GM18520 (cell line): ENCODE data around the gene CHCHD3.
A peak's percentile ranks its signal among the peaks of the same experiment; 100 is the strongest.
"Not testable (repeated sequence)": the region's sequence is repeated elsewhere in the genome, so short reads cannot be mapped to it uniquely, and the experiment has no call there.

Source experiments
- ATAC-seq: cut with Tn5 transposase; IDR thresholded peaks from one replicate; pipeline ENCODE4 v1.9.1; 2021; ENCODE audit not compliant: unreplicated experiment

CHCHD3 gene

DNA sequence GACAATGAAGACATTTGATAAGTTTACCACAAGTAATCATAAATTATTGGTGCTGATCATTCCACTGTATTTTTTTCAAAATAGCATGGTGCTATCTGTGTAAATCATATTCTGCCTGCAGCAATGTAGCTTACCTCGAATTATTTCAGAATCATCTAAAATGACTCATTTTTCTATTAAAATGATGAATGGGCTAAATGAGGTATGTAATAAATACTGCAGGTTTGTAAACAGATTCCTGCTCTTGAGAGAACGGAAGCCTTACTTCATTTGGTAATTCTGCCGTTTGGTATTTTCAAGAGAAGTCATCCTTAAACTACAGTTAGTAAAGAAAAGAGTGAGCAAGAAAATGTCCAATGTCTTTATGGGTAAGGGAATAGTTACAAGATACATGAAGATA lies 115.9 kb downstream of the CHCHD3 start:
- ATAC-seq: no peak

DNA sequence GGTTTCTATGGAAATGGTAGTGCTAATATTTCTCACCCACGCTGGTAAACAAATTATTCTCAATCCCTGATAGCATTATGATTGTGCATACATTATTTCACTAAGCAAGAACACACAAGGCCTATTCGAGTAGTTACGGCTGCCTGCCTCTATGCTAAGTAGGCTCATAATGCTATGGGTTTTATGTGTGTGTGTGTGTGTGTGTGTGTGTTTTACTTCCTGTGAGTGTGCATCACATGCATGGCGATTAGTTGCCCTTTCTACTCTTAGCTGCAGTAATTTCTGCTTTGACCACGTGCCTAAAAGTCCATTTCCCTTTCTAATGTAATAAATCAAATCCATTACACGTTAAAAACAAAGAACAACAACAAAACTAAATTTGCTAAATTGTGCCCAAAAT lies 117.0 kb downstream of the CHCHD3 start:
- ATAC-seq: no peak

DNA sequence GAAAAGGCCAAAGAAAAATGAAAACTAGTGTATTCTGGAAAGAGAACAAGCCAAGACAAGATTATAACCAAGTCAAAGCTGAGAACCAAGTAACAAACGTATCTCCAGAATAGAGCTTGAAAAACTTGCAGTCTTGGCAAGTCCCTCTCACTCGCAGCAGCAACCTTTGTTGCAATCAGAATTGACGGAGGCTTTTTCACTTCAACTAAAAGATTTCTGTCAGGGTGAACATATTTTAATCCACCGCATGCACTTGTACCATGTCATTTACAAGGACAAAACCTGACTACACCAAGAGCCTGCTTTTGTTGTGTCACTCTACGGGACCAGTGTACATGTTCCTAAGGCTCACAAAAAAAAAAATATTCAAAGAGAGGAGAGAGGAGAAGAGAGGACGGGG lies 122.0 kb downstream of the CHCHD3 start:
- ATAC-seq: no peak

DNA sequence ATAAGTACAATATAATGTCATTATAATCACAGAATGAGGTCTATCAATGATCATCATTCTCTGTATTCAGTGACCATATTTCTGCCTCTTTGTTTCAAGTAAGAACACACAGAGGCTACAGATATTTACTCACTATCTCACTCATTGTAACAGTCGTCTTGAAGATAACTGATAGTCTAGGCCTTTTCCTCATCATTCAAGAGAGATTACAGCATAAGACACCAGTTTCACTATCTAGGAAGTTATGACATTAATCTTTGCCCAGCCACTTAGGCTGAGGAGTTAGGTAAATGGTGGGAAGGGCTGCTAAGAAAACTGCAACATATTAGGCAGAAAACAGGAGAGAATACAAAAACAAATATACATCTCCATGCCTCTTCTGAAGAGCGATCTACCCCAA lies 125.3 kb downstream of the CHCHD3 start:
- ATAC-seq: no peak

DNA sequence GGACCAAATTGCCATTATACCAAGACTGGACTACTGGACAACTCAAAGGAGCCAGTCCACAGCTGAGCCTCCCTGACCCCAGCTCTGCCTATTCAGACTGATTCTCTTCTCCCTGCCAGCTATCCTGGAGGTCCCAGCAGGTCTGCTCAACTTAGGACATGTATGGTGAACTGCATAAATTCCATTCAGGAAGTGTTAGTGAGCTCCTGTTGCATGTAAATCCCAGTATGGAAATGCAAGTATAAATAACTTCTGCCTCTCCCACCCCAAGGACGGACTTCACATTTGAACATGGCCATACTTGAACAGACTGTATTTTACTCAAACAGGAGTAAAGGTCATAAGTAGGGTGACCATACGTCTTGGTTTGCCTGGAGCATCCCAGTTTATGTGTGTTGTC lies 128.4 kb downstream of the CHCHD3 start:
- no peak for ATAC-seq

DNA sequence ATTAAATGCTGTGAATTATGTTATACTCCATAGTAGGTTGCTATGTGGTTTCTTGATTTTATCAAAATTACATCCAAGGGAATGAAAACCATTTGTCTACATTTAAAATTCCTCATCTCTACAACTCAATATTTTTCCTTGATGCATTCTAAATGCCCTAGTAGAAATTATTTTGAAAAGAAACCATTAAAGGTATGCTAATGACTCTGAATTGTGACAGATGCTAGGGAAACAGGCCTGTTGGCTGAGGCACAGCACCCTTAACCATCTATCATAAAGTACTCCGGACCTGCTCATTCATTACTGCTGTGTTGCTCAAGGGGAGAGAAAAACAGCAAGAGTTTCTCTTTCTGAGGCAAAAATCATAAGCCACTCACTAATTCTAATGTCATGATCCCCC lies 131.2 kb downstream of the CHCHD3 start:
- no peak for ATAC-seq

DNA sequence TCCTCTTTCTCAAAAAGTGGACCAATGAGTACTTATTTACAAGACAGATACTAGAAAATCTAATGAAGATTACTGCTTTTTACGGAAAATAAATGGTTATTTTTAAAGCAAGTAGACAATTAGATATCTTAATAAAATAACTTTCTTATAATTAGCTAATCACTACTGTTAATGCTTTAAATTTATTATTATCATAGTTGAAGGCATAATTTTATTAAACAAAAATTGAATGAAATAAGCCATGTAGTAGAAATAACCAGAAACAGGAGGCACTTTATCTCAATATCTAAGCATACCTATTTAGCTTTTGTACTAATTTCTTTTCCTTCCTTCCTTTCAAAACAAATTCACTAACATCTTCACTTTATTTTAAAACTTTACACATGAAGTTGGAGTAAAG lies 134.9 kb downstream of the CHCHD3 start:
- ATAC-seq: no peak

DNA sequence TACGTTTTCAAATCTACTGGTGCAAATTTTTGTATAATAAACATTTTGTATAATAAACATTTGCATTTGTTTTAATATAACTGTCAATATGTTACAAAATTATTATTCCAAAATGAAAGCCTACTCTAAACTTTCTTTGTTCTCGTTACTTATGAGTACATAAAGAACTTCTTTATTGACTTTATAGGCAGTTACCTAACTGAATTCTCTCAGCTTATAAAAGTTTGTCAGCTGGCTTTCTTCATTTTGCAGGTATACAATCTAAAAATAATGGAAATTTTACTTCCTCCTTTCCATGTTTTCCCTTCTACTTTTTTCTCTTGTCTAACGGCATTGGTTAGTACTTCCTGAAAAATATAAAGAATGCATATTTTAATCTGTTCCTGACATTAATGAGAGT lies 137.1 kb downstream of the CHCHD3 start:
- ATAC-seq: no peak

DNA sequence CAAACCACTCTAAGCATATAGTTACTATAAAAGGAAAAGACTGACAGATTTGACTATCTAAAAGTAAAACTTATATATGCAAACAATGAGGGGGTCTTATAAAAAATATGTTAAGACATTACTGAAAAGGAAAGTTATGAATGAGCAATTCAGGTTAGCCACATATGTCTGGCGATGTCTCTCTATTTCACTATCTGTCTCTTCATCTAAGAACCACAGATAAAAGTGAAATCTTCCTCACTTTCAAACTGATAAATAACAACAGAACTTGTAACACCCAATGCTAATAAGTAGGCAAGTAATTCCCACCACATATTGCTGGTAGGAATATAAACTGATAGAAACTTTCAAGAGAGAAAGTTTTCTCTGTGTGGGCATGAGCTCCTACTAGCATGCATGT lies 138.2 kb downstream of the CHCHD3 start:
- no peak for ATAC-seq

DNA sequence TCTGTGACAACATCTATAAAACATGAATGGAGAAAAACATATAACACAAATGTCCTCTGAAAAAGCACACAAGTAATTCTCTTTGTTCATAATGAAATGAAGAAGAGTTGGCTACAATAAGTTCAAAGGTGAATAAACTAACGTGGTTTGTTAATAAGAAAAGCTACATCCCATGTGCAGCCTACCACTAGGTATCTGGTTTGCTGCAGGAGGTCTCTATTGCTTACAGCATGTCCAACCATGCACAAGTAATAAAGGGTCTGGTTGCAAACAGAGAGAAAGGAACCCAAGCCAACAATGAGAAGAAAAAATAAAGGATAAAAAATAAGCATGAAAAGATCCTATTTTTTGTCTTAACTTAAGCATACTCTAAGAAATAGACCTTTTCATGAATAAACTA lies 139.2 kb downstream of the CHCHD3 start:
- no peak for ATAC-seq

DNA sequence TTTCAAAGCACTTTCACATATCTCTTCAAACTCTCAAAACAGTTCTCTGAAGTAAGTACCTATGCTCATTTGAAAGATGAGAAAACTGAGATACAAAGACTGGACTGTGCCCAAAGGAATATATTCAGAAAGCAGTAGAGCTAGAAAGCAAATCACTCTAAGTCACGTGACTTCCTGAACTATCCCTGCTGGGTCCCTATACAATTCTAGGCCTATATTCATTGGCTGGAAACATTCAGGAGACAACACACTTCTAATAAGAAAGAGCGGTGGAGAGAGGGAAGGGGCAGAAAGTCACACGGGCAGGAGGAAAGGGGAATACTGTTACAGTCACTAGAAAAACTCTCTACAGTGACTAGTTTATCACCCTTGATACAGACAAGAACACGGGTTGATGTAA lies 140.0 kb downstream of the CHCHD3 start:
- ATAC-seq: no peak

DNA sequence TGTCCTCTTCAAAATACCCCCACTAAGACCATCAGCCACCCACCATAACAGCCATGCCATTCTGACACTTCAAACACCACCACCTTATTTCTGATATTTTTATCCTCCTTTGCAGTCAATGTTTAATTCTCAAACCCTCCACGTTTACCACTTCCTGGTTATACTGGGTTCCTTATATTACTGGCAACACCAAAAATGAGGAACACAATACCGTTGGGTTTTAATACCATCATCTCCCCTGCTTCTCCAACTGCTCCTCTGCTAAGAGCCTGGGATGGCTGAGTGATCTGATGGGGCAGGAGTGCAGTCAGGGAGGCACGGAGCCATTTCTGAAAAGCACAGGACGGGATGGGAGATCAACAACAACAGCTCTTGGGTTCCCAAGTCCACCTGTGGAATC lies 140.5 kb downstream of the CHCHD3 start:
- ATAC-seq: no peak

DNA sequence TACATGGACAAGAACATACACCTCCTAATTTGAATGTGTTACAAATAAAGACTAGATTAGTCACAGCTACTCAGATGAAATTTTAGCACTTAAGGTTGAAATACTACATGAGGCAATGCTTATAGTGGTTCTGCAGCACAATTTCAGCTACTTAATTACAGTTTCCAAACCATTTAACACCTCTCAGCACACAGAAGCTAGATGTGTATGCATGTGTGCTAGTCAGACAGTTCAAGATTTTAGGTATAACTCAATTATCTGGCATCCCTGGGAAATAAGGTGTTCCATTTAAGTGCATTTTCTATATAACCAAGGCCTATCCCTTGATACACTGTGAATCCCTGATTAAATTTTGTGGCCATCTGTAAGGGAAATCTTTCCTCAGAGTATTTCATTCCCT lies 141.8 kb downstream of the CHCHD3 start:
- ATAC-seq: no peak

DNA sequence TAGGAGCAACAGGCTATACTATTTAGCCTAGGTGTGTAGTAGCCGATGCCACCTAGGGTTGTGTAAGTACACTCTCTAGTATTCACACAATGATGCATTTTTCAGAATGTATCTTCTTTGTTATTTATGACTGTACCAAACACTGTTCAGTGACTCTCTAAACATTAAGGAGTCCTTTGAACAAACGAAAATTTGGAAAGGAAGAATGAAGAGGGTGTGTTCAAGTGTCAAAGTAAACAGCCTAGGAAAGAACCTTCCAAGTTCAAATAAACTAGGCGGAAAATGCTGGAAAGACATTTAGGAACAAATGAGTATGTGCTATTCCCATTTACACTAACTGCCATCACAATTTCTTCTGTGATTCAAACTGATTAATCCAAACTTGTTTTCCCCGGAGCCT lies 142.4 kb downstream of the CHCHD3 start:
- ATAC-seq: no peak

DNA sequence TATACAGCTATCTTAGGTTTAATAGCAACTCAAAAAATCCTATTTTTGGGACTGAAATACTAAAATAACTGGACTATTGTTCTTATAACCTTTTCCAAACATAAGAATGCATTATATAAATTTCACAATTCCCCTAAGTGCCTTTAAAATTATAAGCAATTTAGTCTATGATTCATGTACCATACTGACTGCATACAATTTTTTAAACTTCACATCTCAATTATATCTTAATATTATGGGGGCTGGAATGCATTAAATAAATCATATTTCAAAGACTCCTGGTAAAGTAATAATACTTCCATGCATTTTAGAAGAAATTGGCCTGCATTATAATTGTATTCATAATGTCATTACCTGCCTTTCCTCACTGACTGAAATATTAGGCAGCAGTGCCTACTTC lies 144.6 kb downstream of the CHCHD3 start:
- ATAC-seq: no peak

DNA sequence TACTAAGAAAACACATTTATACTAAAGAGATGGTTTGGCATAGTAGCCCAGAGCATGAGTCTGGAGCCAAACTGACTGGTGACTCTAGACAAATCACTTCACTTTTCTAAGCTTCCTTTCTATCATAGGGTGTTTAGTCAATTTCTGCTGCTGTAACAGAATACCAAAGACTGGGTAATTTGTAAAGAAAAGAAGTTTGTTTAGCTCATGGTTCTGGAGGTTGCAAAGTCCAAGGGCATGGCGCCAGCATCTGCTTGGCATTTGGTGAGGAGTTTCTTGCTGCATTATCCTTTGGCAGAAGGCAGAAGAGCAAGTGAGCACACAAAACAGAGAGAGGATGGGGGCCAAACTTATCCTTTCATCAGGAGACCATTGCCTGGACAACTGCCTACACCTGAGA lies 146.3 kb downstream of the CHCHD3 start:
- no peak for ATAC-seq

DNA sequence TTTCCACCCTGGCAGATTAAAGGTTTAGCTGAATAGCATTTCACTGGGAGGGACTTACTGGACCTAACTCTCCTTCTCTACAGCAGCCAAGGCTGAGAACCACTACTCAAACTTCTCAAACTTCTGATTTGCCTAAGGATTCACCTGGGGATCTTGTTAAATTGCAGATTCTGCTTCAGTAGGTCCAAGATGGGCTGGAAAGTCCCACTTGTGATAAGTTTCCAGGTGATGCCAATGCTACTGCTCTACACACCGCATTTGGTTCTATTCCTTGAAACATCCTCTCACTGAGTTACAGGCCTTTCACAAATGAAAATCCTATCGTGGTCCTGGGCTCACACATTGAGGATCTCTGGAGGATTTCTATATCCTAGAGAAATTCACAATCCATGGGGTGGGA lies 147.9 kb downstream of the CHCHD3 start:
- ATAC-seq: no peak

DNA sequence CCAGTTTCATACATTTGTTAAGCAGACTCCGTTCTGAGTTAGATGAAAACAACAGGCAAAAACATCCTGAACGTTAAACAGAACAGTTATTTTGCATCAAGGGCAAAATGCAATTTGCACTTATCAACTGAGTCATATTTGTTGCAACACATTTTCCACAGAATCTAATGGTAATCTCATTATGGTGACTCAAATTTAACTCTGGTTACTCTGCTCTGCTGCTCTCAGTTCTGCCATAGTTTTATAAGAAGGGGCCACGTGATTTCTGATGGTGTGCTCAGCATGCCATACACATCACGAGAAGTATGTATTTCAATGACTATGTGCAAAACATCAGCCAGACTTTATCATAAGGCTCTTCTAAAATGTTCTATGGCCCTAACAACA lies 148.8 kb downstream of the CHCHD3 start:
- peak; percentile 50 for ATAC-seq

DNA sequence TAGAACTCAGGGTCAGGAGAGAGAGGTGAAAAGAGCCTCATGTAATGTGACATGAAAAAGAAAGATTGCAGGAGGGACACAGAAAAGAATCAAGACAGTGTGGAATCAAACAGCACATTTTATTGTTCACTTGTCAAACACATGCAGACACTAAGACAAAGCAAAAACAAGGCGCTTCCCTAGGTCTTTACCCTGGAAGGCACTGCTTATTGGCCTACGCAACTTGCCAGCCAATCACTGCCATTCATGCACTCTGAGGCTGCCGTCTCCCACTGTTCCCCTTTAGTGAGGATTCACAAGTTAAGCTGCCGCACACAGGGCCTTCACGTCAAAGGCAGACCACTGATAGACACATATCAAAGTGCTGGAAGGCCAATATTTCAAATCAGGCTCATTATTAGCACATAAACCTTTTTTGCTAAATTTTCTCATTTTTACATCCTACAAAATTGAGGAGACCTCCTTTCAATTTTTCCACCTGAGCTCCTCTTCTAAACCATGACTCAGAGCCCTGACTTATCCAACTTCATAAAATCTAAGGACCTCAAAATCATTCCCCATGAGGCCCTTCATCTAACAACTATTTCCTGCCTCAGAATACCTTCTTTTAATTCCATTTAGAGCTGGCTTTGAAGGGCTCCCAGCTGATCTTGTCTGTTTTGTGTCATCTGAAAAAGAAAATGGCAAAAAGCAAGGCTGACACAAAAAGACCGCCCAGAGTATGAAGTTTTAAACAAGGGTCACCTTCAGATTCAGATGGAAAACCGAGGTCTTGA lies 149.4 kb downstream of the CHCHD3 start:
- no peak for ATAC-seq

DNA sequence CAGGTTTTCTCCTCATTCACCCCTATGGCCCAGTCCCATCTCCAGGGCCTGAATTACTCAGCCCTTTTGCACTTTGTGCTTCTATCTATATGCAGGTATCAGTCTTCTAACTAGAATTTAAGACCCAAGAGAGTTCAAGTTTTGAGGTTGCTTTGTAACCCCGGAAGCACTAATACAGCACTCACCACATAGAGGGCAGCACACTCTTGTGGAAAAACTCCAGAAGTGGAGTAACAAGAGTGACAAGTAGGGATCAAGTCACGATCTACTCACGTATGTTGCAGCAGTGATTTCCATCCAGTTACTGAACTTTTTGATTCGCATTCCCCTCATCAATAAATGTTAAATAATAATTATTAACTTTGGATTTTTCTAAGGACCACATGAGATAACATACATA lies 151.0 kb downstream of the CHCHD3 start:
- no peak for ATAC-seq

DNA sequence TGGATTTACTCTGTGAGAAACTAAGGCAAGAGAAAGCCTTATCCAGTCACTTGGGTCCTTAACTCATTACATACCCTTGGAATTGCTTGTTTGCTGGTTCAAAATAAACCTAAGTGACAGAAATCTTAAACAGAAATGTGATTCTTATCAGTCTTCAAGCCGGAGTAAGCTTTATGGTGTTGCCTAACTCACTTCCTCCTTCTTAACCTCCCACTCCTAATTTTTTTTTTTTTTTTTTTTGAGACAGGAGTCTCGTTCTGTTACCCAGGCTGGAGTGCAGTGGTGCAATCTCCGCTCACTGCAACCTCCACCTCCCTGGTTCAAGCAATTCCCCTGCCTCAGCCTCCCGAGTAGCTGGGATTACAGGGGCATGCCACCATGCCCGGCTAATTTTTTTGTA lies 151.9 kb downstream of the CHCHD3 start:
- not testable (repeated sequence) for ATAC-seq

DNA sequence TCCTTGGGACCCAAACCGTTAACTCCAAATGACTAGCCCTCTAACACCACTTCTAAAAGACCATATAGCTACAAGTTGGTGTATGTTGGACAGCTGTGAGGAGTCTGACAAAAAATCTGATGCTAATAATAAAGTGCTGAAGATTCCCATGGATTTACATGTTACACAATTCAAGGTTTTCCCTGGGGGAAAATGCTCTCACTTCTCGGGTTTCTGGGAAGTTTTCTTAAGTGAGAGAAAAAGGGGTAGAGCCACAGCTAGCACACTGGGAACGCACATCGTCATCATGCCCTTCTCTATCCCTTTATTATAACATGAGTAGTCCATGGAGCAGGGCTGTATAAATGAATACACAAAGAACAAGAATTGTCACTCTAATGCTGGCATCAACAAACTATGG lies 162.1 kb downstream of the CHCHD3 start:
- no peak for ATAC-seq

DNA sequence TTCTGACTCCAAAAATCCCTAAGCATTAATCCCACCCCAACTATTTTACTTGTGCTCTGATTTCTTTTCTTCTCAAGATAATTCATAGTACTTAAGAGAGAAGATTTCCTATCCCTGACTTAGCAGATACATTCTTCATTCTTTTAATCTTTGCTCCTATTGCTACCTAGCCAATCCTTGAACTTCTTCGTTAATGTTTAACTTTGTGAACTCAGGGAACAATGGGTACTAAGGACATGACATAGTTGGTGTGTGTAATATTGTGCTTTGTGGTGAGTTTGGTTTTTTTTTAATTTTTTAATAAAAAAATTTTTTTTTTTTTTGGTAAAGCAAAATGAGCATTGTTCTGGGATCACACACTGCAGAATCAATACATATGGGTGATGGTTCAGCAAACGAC lies 166.2 kb downstream of the CHCHD3 start:
- ATAC-seq: no peak
